LNCAP (cell line): Measurements from ENCODE around the gene PARVG.

ENCODE experiments used
- TF ChIP-seq, protein P1 (sequence below): fragments of 450-650 bp; IDR thresholded peaks from 2 replicates; pipeline ENCODE4 v1.5.1; 2017; ENCODE audit warnings: mild to moderate bottlenecking

Gene PARVG

DNA sequence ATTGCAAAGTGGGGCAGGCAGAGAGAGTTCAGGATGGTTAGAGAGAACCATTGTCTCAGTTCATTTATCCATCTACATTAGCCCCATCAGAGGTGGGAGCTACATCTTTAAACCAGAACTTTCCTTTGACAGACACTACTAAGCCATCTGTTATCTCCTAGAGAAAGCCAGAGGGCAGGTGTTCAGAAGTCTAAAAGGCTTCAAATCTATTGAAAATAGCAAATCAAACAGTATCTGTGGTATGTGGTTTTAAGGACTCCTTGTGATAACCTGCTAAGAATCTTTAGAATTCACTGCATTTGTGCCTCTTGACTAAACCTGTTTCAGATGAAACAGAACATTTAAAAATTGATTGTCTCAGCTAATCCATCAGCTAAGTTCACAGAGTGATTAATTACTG lies 43.9 kb upstream of the PARVG start:
- TF ChIP-seq, protein P1, sequence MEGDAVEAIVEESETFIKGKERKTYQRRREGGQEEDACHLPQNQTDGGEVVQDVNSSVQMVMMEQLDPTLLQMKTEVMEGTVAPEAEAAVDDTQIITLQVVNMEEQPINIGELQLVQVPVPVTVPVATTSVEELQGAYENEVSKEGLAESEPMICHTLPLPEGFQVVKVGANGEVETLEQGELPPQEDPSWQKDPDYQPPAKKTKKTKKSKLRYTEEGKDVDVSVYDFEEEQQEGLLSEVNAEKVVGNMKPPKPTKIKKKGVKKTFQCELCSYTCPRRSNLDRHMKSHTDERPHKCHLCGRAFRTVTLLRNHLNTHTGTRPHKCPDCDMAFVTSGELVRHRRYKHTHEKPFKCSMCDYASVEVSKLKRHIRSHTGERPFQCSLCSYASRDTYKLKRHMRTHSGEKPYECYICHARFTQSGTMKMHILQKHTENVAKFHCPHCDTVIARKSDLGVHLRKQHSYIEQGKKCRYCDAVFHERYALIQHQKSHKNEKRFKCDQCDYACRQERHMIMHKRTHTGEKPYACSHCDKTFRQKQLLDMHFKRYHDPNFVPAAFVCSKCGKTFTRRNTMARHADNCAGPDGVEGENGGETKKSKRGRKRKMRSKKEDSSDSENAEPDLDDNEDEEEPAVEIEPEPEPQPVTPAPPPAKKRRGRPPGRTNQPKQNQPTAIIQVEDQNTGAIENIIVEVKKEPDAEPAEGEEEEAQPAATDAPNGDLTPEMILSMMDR, result no peak

DNA sequence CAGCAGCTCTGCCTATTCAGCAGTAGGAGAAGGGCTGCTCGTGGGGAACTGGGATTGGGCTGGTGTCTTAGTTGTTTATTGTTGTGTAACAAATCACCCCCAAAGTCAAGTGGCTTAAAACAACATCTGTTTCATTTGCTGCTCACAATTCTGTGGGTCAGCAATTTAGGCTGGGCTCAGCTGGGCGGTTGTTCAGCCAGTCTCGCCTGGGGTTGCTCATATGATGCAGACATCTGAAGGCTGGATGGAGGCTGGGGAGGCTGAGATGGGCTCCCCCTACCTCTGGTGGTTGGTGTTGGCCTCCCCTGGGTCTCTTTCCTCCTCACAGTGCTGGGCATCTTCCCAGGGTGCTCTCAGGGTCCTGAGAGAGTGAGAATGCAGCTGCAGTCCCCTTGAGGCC lies 43.3 kb upstream of the PARVG start:
- TF ChIP-seq, protein P1, result no peak

DNA sequence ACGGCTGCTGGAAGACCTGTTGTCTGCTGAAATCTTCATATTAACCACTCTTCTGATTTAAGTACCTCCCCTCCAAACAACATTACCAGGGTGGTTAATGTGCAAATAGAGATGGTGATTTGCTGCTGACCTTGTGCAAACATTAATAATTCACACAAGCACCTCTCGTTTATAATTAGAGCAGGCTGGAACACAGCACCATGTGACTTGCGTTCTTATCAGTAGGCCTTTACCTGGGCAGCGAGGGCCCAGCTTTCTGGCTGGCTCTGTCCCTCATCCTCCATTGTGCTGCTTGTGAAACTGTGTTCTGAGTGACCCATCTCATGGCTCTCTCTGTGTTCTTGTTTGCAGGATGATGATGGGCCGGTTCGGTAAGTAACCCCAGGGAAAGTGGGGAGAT lies 41.0 kb upstream of the PARVG start:
- TF ChIP-seq, protein P1, result no peak

DNA sequence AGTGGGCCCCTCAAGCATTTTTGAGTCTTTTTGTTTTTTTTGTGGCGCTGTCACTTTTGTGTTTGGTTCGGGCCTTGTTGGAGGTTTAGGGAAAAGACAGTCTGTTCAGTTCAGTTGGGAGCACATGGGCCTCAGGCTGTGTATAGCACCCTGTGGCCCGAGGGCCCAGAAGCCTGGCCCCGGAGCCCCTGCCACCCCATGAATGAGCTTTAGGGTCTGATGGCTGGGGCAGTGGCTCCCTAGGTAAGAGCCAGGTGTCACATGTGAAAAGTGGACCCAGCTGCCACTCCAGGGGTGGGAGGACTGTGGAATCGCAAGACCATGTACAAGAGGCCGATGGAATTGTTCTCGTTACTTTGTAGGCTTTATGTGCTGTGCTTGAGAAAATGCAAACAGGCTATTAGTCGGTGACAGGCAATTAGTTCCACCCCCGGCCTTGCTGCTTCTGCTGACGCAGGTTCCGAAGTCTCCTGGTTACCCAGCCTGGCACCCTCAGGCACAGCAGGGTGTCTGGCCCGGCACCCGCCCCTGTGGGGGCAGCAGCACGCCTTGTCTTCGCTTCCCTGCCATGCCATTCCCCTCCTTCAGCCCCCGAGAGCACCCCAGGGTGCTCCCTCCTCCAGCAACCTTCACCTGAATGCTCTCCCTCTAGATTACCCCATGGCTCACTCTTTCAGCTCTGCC lies 38.2 kb upstream of the PARVG start:
- TF ChIP-seq, protein P1, result no peak

DNA sequence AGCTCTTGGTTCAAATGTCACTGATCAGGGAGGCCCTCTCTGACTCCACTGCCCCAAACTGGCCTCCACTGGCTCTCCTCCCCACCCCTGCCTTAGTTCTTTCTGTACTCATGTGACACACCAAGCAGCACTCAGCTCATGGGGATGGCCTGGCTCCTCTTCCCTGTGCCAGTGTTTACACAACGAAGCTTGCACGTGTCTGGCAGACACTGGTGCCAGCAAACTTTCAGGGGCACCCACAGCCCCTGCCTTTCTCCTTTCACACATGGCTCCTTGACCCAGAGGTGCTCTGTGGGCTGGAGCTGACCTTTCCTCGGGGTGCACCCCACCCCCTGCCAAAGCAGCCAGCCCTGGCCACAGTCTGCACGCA lies 37.6 kb upstream of the PARVG start:
- TF ChIP-seq, protein P1, result no peak

DNA sequence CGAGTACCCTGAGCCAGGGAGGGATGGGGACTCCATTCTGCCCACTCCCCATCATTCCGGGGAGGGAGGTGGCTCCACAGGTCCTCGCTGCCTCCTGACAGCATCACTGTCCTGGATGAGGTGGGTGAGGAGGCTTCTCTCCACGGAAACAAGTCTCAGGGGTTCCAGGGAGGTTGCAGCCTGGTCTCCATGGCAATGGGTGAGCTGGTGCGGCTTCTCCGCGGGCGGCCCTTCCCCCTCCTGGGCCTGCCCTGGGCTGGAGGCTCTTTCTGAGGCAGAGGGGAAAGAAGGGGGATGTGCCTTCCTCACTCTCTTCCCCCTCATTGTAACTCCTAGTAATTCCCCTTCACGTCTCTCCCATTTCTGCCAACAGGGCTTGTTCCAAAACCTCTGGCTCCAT lies 37.1 kb upstream of the PARVG start:
- TF ChIP-seq, protein P1, result no peak

DNA sequence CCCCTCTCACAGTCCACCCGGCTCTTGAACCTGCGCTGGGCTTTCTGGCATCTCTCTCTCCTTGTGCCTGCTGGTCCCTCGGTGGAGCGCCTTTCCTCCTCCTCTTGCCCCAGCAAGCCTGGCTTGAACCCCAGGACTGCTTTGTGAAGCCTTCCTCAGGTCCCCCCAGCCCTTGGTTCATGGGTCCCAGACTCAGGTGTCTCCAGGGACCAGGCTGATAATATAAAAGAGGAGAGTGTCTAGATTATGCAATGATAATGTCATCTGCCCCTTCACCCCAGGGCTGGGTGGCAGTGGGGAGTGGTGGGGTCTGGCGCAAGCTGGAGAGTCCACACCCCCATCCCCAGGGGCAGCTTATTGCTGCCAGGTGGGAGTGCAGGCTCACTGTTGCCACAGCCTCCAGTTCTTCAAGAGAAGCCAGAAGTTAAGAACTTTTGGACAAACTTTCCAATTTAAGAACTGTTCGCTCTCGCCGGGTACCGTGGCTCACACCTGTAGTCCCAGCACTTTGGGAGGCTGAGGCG lies 36.6 kb upstream of the PARVG start:
- TF ChIP-seq, protein P1, result no peak

DNA sequence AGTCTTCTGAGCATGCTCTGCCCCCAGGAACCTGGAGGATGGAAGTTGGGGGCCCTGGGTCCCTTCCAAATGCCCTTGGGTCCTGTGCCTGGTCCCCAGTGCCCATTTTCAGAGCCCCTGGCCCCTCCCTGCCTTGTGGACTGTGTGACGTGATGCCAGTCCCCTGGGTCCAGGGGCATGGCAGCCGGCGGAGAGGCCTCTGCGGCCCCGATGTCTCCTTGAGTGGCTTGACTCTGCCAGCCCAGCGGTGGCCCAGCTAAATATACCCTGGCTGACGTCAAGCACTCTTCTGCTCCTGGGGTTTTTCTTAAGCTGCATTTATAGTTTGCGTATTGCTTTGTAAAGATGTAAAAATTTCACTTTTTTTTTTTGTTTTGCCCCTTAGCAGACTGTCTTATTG lies 35.2 kb upstream of the PARVG start:
- TF ChIP-seq, protein P1, result no peak
